GM12878 (cell line): ENCODE results near the gene MSANTD2.

Experiments used
- EED ChIP-seq: sonication (generic); IDR thresholded peaks from 2 replicates; pipeline ENCODE4 v1.6.1; 2016; ENCODE audit warnings: antibody characterized with exemption, low read depth
- RELA ChIP-seq: fragments of 450-650 bp; IDR thresholded peaks from 2 replicates; pipeline ENCODE4 v1.8.0; 2014; ENCODE audit warnings: borderline replicate concordance; ENCODE audit not compliant: partially characterized antibody
- TF ChIP-seq, protein P1 (sequence below): fragments of 450-650 bp; IDR thresholded peaks from 2 replicates; pipeline ENCODE4 v1.6.1; 2017; ENCODE audit warnings: low read depth, mild to moderate bottlenecking, moderate library complexity
- TF ChIP-seq, protein P2 (sequence below), 3 experiments: IDR thresholded peaks in 2 of 3; conservative IDR thresholded peaks in 1 of 3; 2 replicates each; pipeline ENCODE4 v1.5.1; 2011; ENCODE audit warnings: low read depth in 3 of 3, low read length in 3 of 3, mild to moderate bottlenecking in 3 of 3, control low read depth in 2 of 3, moderate library complexity in 2 of 3, inconsistent platforms in 1 of 3, mixed read lengths in 1 of 3; ENCODE audit not compliant: control insufficient read depth in 2 of 3, insufficient read depth in 1 of 3; ENCODE audit errors: extremely low read depth in 1 of 3
- TF ChIP-seq, protein P3 (sequence below): IDR thresholded peaks from 2 replicates; pipeline ENCODE4 v1.6.1; 2012; ENCODE audit warnings: mild to moderate bottlenecking, low read depth, low read length

DNA sequence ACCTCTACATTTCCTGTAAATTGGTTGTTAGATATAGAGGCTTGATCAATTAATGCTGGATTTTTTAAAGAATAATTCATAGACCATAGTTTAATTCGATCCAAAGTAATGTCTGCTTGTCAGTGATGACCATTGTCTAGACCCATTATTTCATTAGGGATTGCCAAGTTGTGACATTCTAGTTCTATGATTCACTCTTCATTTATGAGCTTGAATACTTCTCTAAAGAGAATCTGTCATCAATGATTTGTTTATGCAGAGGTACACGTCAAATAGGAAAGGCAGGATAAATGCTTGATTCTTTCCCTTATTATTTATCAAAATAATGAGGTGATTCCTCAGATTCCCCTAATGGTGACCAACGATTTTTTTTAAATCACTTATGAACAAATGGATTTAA lies 41.0 kb upstream of the MSANTD2 start:
- TF ChIP-seq EED (no peak), RELA (no peak)
- TF ChIP-seq, protein P1, sequence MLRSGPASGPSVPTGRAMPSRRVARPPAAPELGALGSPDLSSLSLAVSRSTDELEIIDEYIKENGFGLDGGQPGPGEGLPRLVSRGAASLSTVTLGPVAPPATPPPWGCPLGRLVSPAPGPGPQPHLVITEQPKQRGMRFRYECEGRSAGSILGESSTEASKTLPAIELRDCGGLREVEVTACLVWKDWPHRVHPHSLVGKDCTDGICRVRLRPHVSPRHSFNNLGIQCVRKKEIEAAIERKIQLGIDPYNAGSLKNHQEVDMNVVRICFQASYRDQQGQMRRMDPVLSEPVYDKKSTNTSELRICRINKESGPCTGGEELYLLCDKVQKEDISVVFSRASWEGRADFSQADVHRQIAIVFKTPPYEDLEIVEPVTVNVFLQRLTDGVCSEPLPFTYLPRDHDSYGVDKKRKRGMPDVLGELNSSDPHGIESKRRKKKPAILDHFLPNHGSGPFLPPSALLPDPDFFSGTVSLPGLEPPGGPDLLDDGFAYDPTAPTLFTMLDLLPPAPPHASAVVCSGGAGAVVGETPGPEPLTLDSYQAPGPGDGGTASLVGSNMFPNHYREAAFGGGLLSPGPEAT = no peak
- TF ChIP-seq, protein P2, sequence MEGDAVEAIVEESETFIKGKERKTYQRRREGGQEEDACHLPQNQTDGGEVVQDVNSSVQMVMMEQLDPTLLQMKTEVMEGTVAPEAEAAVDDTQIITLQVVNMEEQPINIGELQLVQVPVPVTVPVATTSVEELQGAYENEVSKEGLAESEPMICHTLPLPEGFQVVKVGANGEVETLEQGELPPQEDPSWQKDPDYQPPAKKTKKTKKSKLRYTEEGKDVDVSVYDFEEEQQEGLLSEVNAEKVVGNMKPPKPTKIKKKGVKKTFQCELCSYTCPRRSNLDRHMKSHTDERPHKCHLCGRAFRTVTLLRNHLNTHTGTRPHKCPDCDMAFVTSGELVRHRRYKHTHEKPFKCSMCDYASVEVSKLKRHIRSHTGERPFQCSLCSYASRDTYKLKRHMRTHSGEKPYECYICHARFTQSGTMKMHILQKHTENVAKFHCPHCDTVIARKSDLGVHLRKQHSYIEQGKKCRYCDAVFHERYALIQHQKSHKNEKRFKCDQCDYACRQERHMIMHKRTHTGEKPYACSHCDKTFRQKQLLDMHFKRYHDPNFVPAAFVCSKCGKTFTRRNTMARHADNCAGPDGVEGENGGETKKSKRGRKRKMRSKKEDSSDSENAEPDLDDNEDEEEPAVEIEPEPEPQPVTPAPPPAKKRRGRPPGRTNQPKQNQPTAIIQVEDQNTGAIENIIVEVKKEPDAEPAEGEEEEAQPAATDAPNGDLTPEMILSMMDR (IDR thresholded peaks at IDR 0.05 in 2 of 3, conservative IDR thresholded peaks at IDR 0.05 in 1 of 3; ENCODE audit: control insufficient read depth in 2 of 3, extremely low read depth in 1 of 3, insufficient read depth in 1 of 3, low read depth in 3 of 3, low read length in 3 of 3) = no peak
- TF ChIP-seq, protein P3, sequence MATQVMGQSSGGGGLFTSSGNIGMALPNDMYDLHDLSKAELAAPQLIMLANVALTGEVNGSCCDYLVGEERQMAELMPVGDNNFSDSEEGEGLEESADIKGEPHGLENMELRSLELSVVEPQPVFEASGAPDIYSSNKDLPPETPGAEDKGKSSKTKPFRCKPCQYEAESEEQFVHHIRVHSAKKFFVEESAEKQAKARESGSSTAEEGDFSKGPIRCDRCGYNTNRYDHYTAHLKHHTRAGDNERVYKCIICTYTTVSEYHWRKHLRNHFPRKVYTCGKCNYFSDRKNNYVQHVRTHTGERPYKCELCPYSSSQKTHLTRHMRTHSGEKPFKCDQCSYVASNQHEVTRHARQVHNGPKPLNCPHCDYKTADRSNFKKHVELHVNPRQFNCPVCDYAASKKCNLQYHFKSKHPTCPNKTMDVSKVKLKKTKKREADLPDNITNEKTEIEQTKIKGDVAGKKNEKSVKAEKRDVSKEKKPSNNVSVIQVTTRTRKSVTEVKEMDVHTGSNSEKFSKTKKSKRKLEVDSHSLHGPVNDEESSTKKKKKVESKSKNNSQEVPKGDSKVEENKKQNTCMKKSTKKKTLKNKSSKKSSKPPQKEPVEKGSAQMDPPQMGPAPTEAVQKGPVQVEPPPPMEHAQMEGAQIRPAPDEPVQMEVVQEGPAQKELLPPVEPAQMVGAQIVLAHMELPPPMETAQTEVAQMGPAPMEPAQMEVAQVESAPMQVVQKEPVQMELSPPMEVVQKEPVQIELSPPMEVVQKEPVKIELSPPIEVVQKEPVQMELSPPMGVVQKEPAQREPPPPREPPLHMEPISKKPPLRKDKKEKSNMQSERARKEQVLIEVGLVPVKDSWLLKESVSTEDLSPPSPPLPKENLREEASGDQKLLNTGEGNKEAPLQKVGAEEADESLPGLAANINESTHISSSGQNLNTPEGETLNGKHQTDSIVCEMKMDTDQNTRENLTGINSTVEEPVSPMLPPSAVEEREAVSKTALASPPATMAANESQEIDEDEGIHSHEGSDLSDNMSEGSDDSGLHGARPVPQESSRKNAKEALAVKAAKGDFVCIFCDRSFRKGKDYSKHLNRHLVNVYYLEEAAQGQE = no peak
